Esophagus squamous epithelium (tissue), 5 donors: ENCODE results near the gene EEPD1. TPM values are rescaled to one million over a fixed set of nuclear protein-coding genes. Genes with fewer than 3 reads are reported as not detected.

Experiments
- DNase-seq: peaks from one replicate; lab custom pipeline; 2025; lab: John Stamatoyannopoulos, UW
- H3K27ac ChIP-seq, 4 donors: fragments of 200-600 bp; sonication (generic); one replicate each; pipeline ENCODE4 v1.5.1; 2016 to 2019; ENCODE audit warnings: mild to moderate bottlenecking in 1 of 4
- H3K27me3 ChIP-seq, 4 donors: fragments of 200-600 bp; sonication (generic); 1 replicate in 3 of 4; 2 replicates in 1 of 4; pipeline versions ENCODE4 v1.5.1 to v1.6.0; 2017 to 2021; ENCODE audit warnings: antibody characterized with exemption in 1 of 4
- H3K36me3 ChIP-seq, 3 donors: fragments of 200-600 bp; sonication (generic); one replicate each; pipeline ENCODE4 v1.5.1; 2016 to 2019
- H3K4me1 ChIP-seq, 3 donors: fragments of 200-600 bp; sonication (generic); one replicate each; pipeline ENCODE4 v1.5.1; 2017 to 2019
- H3K4me3 ChIP-seq, 4 donors: fragments of 200-600 bp; sonication (generic); 1 replicate in 3 of 4; 2 replicates in 1 of 4; pipeline ENCODE4 v1.5.1; 2016 to 2019; ENCODE audit warnings: mild to moderate bottlenecking in 2 of 4, moderate library complexity in 1 of 4
- H3K9me3 ChIP-seq, 3 donors: fragments of 200-600 bp; sonication (generic); one replicate each; pipeline ENCODE4 v1.5.1; 2016 to 2019
- CTCF ChIP-seq, 6 experiments: fragments of 450-650 bp in 4 of 6; fragments of 200-600 bp in 2 of 6; sonication (generic) in 2 of 6; IDR thresholded peaks; one replicate each; pipeline ENCODE4 v1.5.1; 2016 to 2019; ENCODE audit warnings: antibody characterized with exemption in 6 of 6, mild to moderate bottlenecking in 4 of 6, moderate library complexity in 4 of 6
- POLR2A ChIP-seq, 4 donors: fragments of 450-650 bp; IDR thresholded peaks; one replicate each; pipeline ENCODE4 v1.6.1; 2017; ENCODE audit warnings: antibody characterized with exemption in 4 of 4, mild to moderate bottlenecking in 4 of 4, moderate library complexity in 3 of 4
- WGBS, 2 donors: methylation state at CpG; one replicate each; pipeline ENCODE4 v1.1.5; 2018; 5-methylcytosine and 5-hydroxymethylcytosine counted together
- intact Hi-C: fragments of 100-400 bp; cut with DNase I; formaldehyde crosslinking; loops from one replicate; pipeline ENCODE4 v1.15.0; 2022
- total RNA-seq, 4 donors: library from RNA; depleted of rRNA; stranded (reverse); fragments of >200 nt; gene quantifications; one replicate each; pipeline ENCODE4 v1.1.0, GENCODE V29; 2016
- donor health status: DM: yes; HTN: yes; CAD: no.

The EEPD1 gene
- total RNA-seq, 4 donors from 2014 or later = 2.3 to 10.2 (median 4.8) TPM

GRCh38 chr7:36228039-36228438, 75.0 kb downstream of the EEPD1 start:
- intact Hi-C loops = no loop called here
- Histone ChIP-seq H3K4me1 (peaks cover 0 to 43% (median 16%) of the 10 kb centered on the region in 3 donors), H3K4me3 (no peak overlapping the region), H3K9me3 (no peaks in the 10 kb centered on the region), H3K27ac (peak overlapping the region in 2 of 4 donors; percentile 30 to 83), H3K36me3 (no peaks in the 10 kb centered on the region), H3K27me3 (no peaks in the 10 kb centered on the region)
- no peak for TF ChIP-seq CTCF (IDR thresholded peaks at IDR 0.05)
- no peak for TF ChIP-seq POLR2A (IDR thresholded peaks at IDR 0.05)
- 50 to 75% methylated on average over 4 of the region's 4 CpGs for WGBS, 2 donors
- DNase-seq = no peak

GRCh38 chr7:36231406-36231805, 78.4 kb downstream of the EEPD1 start:
- Histone ChIP-seq H3K4me3 (no peak overlapping the region), H3K36me3 (no peaks in the 10 kb centered on the region), H3K27ac (peak overlapping the region in 2 of 4 donors; percentile 20 to 26), H3K4me1 (peaks cover 0 to 23% (median 8%) of the 10 kb centered on the region in 3 donors), H3K27me3 (no peaks in the 10 kb centered on the region), H3K9me3 (no peaks in the 10 kb centered on the region)
- intact Hi-C loops = no loop called here
- no peak for DNase-seq
- WGBS, 2 donors = 88 to 90% methylated on average over 2 to 3 of the region's 6 CpGs
- TF ChIP-seq CTCF (IDR thresholded peaks at IDR 0.05) (no peak), POLR2A (IDR thresholded peaks at IDR 0.05) (no peak)

- Histone ChIP-seq H3K4me3 (no peak overlapping the region), H3K27ac (peak overlapping the region in 3 of 4 donors; percentile 18 to 46 (median 35)), H3K27me3 (no peaks in the 10 kb centered on the region), H3K36me3 (no peaks in the 10 kb centered on the region), H3K9me3 (no peaks in the 10 kb centered on the region), H3K4me1 (peaks cover 0 to 12% (median 6%) of the 10 kb centered on the region in 3 donors)
- WGBS, 2 donors = 75 to 100% methylated on average over 1 of the region's 1 CpG
- TF ChIP-seq CTCF (IDR thresholded peaks at IDR 0.05) = no peak
- no peak for TF ChIP-seq POLR2A (IDR thresholded peaks at IDR 0.05)
- intact Hi-C loops = no loop called here
- DNase-seq = no peak
These were observed 79.5 kb downstream of the EEPD1 start for GRCh38 chr7:36232555-36232954.

GRCh38 chr7:36232971-36233550, 80.0 kb downstream of the EEPD1 start:
- peaks cover 0 to 6% (median under 1%) of the 10 kb centered on the region in 3 donors for H3K4me1 ChIP-seq
- H3K4me3 ChIP-seq = no peak overlapping the region
- no peaks in the 10 kb centered on the region for H3K36me3 ChIP-seq
- DNase-seq = no peak
- no peaks in the 10 kb centered on the region for H3K27me3 ChIP-seq
- no peaks in the 10 kb centered on the region for H3K9me3 ChIP-seq
- TF ChIP-seq POLR2A (IDR thresholded peaks at IDR 0.05) = no peak
- no peak for TF ChIP-seq CTCF (IDR thresholded peaks at IDR 0.05)
- 63 to 67% methylated on average over 3 of the region's 3 CpGs for WGBS, 2 donors
- intact Hi-C loops = no loop called here
- peak overlapping the region in 3 of 4 donors; percentile 4 to 35 (median 18) for H3K27ac ChIP-seq

- H3K36me3 ChIP-seq = peaks cover 0 to 4% (median 0%) of the 10 kb centered on the region in 3 donors
- 99 to 100% methylated on average over 4 to 32 of the region's 39 CpGs for WGBS, 2 donors
- no peak for DNase-seq
These were observed 83.0 kb downstream of the EEPD1 start for GRCh38 chr7:36236073-36236472.

More at GRCh38 chr7:36236073-36236472, 83.0 kb downstream of the EEPD1 start:
- Histone ChIP-seq H3K9me3 (no peaks in the 10 kb centered on the region), H3K4me3 (no peak overlapping the region), H3K27me3 (no peaks in the 10 kb centered on the region), H3K4me1 (peaks cover 0 to 5% (median 0%) of the 10 kb centered on the region in 3 donors), H3K27ac (no peak overlapping the region)
- intact Hi-C loops = no loop called here
- TF ChIP-seq CTCF (IDR thresholded peaks at IDR 0.05) (no peak), POLR2A (IDR thresholded peaks at IDR 0.05) (no peak)
